A673 (cell line): ENCODE measurements around the gene IQGAP3.

Experiments used
- CTCF ChIP-seq: fragments of 300-800, 200-600 bp; sonication (generic); conservative IDR thresholded peaks from 2 replicates; pipeline ENCODE4 v1.5.1; 2017; ENCODE audit warnings: low read depth, mild to moderate bottlenecking, antibody characterized with exemption, low read length, moderate library complexity, mixed read lengths
- EZH2 ChIP-seq: fragments of 200-600 bp; sonication (generic); IDR thresholded peaks from 2 replicates; pipeline ENCODE4 v1.6.1; 2017; ENCODE audit warnings: borderline replicate concordance, low read depth, mild to moderate bottlenecking, mixed read lengths, antibody characterized with exemption, low read length; ENCODE audit not compliant: poor library complexity, severe bottlenecking

DNA sequence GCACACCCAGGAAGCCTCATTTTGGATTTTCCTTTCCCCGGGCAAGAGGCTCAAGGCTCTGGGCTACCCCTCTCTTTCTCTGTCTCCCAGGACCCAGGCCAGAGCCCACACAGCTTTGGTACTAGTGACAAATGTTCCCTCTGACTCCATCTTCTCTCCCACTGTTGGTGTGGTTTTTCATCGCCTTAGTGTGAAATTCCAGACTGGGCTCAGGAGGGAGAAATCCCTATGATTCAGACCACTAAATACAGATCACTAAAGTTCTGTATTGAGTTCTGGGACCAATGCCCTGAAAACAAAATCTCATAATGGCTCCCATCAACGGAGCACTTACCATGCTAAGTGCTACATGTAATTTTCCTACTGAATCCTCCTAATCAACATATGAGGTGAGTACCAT is 26.1 kb downstream of the IQGAP3 start:
- TF ChIP-seq CTCF = no peak
- TF ChIP-seq EZH2 = no peak
